ENCODE measurements around the gene ZFAND3.

The ZFAND3 gene

GRCh38 chr6:38173909-38174308, 354.4 kb downstream of the ZFAND3 start:
- H3K27ac ChIP-seq = no peak overlapping the region
- no peak for TF ChIP-seq ZFX (IDR thresholded peaks at IDR 0.05; ENCODE audit: borderline replicate concordance)
- TF ChIP-seq, protein P1, sequence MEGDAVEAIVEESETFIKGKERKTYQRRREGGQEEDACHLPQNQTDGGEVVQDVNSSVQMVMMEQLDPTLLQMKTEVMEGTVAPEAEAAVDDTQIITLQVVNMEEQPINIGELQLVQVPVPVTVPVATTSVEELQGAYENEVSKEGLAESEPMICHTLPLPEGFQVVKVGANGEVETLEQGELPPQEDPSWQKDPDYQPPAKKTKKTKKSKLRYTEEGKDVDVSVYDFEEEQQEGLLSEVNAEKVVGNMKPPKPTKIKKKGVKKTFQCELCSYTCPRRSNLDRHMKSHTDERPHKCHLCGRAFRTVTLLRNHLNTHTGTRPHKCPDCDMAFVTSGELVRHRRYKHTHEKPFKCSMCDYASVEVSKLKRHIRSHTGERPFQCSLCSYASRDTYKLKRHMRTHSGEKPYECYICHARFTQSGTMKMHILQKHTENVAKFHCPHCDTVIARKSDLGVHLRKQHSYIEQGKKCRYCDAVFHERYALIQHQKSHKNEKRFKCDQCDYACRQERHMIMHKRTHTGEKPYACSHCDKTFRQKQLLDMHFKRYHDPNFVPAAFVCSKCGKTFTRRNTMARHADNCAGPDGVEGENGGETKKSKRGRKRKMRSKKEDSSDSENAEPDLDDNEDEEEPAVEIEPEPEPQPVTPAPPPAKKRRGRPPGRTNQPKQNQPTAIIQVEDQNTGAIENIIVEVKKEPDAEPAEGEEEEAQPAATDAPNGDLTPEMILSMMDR (IDR thresholded peaks at IDR 0.05) = no peak

DNA sequence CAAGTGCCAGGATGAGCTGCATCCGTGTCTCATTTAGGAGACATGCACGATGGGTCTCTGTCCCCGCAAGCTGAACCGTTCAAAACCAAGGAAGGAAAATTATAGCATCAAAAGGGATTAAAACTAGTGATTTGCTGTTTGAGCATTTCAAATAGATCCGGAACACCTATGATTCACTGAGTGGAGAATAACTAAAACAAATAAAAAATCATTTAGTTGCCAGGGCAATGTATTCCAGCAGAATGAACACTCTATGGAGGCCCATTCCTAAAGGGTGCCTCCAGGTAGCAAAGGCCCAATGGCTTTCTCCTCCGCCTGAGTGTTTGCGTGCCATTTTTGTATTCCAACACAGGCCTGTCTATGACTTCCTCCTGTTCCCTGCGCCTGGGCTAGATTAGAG, 354.8 kb downstream of the ZFAND3 start:
- TF ChIP-seq, protein P1 (IDR thresholded peaks at IDR 0.05) = no peak

DNA sequence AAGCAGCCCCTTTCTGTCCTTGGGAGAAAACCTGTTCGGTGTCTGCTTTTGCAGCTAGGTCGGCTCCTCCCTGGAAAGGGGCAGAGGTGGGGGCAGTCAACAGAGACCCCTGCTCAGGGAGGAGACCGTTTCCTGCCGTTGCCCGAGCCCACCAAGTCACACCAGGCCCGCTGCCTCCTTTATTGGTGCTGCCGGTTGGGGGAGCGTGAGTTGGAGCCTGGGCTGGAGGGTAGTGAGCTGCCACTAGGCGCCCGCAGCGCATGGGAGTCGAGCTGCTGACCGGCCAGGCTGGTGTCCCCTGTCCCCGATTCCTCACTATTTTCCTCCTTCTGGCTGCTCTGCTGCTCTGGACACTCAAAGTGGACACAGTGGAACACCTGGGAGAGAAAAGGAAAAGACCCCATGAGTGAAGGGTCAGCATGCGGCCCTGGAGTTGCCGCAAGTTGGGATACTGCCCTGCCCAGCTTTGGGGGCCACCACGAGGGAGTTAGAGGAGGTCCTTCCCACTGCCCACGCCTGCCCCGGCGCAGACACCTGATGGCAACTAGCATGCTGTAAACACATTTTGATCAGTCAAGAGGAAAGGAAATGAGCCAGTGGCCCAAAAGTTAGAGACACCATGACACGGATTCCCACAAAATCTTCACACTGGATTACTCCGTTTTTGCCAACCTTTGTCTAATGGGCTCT, 355.4 kb downstream of the ZFAND3 start:
- TF ChIP-seq, protein P1 (IDR thresholded peaks at IDR 0.05) = no peak
- no peak for TF ChIP-seq ZFX (IDR thresholded peaks at IDR 0.05; ENCODE audit: borderline replicate concordance)
- H3K27ac ChIP-seq = no peak overlapping the region

More for the DNA sequence above, 354.8 kb downstream of the ZFAND3 start:
- no peak overlapping the region for H3K27ac ChIP-seq

DNA sequence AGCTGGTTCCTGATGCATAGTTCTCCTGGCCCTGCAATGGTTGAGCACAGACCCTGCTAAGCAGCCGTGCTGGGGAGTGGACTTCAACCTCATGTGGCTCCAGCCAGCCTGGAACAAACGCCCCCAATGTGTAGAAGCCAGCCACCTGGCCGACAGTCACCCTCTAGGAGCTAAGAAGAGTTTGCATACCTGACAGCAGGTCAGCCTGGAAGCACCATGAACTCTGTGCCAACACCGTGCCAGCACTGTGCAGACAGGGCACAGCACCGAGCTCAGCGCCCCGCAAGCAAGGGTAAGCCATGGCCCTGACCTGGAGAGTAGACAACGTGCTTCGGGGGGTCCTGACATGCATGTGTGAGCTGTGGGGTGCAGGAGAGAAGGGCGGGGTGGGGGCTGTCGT, 356.3 kb downstream of the ZFAND3 start:
- H3K27ac ChIP-seq = no peak overlapping the region
- TF ChIP-seq, protein P1 (IDR thresholded peaks at IDR 0.05) = no peak
- no peak for TF ChIP-seq ZFX (IDR thresholded peaks at IDR 0.05; ENCODE audit: borderline replicate concordance)

DNA sequence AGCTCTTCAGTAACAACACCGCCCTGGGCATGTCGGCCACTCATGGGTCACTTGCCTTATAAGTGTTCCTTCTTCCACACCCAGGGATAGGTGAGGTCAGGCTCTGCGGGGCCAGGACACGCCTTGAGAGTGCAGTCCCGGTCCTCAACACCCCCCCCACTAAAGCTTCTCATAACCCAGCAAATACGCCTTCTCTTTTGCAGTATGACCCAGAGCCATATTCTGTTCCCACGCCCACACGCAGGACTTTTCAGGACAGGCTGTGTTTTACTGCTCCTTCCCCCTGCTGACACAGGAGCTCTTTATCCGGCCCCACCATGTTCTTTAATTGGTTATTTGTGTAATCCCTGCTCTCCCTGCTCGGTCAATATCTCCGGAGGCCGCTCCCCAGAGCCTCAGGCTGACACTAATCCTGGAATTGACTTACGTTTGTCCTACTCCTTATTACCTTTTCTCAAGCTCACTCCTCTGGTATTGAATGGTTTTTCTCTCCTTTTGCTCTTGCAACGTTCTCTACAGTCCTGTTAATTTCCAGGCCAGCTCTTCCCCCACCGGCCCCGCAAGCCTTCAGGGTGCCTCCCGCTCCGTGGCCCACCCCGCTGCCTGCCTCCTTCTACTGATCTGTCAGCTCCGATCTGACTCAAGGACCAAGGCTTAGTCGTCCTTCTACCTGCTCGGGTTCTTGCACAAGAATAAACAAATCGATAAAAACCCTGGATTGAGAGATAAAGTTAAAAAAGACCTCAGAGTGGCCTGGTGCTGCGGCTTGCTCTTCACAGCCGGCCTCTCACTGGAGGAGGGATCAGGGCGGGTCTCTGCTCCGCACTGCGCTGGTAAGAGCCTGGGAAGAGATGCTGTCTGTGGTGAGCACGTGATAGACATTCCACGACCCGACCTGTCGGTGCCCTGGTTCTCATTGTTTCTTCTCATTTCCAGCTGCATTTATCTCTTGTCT, 357.5 kb downstream of the ZFAND3 start:
- H3K27ac ChIP-seq = no peak overlapping the region
- TF ChIP-seq, protein P1 (IDR thresholded peaks at IDR 0.05) = no peak
- TF ChIP-seq ZFX (IDR thresholded peaks at IDR 0.05; ENCODE audit: borderline replicate concordance) = no peak

GRCh38 chr6:38177882-38178583, 358.5 kb downstream of the ZFAND3 start:
- TF ChIP-seq, protein P1 (IDR thresholded peaks at IDR 0.05) = no peak
- no peak for TF ChIP-seq ZFX (IDR thresholded peaks at IDR 0.05; ENCODE audit: borderline replicate concordance)
- H3K27ac ChIP-seq = no peak overlapping the region
